Hepatocyte (in vitro differentiated cells): ENCODE measurements around the gene PRRG2. TPM values are rescaled to one million over a fixed set of nuclear protein-coding genes. Genes with fewer than 3 reads are reported as not detected.
A peak's percentile ranks its signal among the peaks of the same experiment; 100 is the strongest.

Source experiments
- DNase-seq: peaks from one replicate; pipeline ENCODE4 v3.0.0-alpha.2; 2016; ENCODE audit warnings: low spot score
- H2AFZ ChIP-seq: fragments of 200-600 bp; sonication (generic); 2 replicates; pipeline ENCODE4 v1.6.0; 2016; ENCODE audit warnings: antibody characterized with exemption, mild to moderate bottlenecking
- H3K27ac ChIP-seq: fragments of 200-600 bp; sonication (generic); 2 replicates; pipeline ENCODE4 v1.5.1; 2016; ENCODE audit warnings: mild to moderate bottlenecking
- H3K27me3 ChIP-seq: fragments of 200-600 bp; sonication (generic); 2 replicates; pipeline ENCODE4 v1.6.1; 2016
- H3K36me3 ChIP-seq: fragments of 200-600 bp; sonication (generic); replicated peaks from 2 replicates; pipeline ENCODE4 v1.5.1; 2016; ENCODE audit warnings: low read depth; ENCODE audit not compliant: insufficient read depth
- H3K4me1 ChIP-seq: fragments of 200-600 bp; sonication (generic); 2 replicates; pipeline ENCODE4 v1.5.1; 2016; ENCODE audit warnings: mild to moderate bottlenecking, moderate library complexity; ENCODE audit not compliant: insufficient read depth
- H3K4me2 ChIP-seq: fragments of 200-600 bp; sonication (generic); 2 replicates; pipeline ENCODE4 v1.6.0; 2016
- H3K4me3 ChIP-seq: fragments of 200-600 bp; sonication (generic); 2 replicates; pipeline ENCODE4 v1.5.1; 2016; ENCODE audit warnings: mild to moderate bottlenecking
- H3K79me2 ChIP-seq: fragments of 200-600 bp; sonication (generic); 2 replicates; pipeline ENCODE4 v1.6.0; 2017; ENCODE audit warnings: mild to moderate bottlenecking
- H3K9me2 ChIP-seq: fragments of 200-600 bp; sonication (generic); replicated peaks from 2 replicates; pipeline ENCODE4 v1.6.0; 2017; ENCODE audit warnings: mild to moderate bottlenecking; ENCODE audit not compliant: insufficient read depth
- H3K9me3 ChIP-seq: fragments of 200-600 bp; sonication (generic); 2 replicates; pipeline ENCODE4 v1.5.1; 2016; ENCODE audit warnings: low read depth, mild to moderate bottlenecking
- H4K20me1 ChIP-seq: fragments of 200-600 bp; sonication (generic); 2 replicates; pipeline ENCODE4 v1.6.0; 2016; ENCODE audit warnings: mild to moderate bottlenecking; ENCODE audit not compliant: insufficient read depth, poor library complexity, severe bottlenecking
- EZH2 ChIP-seq: fragments of 200-600 bp; sonication (generic); IDR thresholded peaks from 2 replicates; pipeline ENCODE4 v1.6.1; 2016; ENCODE audit warnings: antibody characterized with exemption, mild to moderate bottlenecking, borderline replicate concordance
- EZH2phosphoT487 ChIP-seq: fragments of 200-600 bp; sonication (generic); IDR thresholded peaks from one replicate; pipeline ENCODE4 v1.6.1; 2018; ENCODE audit warnings: antibody characterized with exemption, mild to moderate bottlenecking, low read depth, moderate library complexity; ENCODE audit not compliant: unreplicated experiment, severe bottlenecking
- WGBS: methylation state at CpG from one replicate; pipeline ENCODE4 v1.1.6; 2016; ENCODE audit warnings: low lambda C conversion rate; ENCODE audit errors: missing lambda C conversion rate; 5-methylcytosine and 5-hydroxymethylcytosine counted together
- polyA plus RNA-seq: library from polyadenylated mRNA; unstranded; fragments of >200 nt; fragmentation: Nextera tagmentation; extraction: Ambion mirVana; gene quantifications from 2 replicates; pipeline ENCODE4 v1.2.1, GENCODE V29; 2016
- total RNA-seq: library from RNA; depleted of rRNA; stranded (reverse); fragments of >200 nt; gene quantifications from 2 replicates; pipeline ENCODE4 v1.2.3, GENCODE V29; 2014
- TF ChIP-seq, protein P1 (sequence below): fragments of 200-600 bp; sonication (generic); IDR thresholded peaks from 2 replicates; pipeline ENCODE4 v1.5.1; 2016; ENCODE audit warnings: antibody characterized with exemption, mild to moderate bottlenecking; ENCODE audit not compliant: poor library complexity

PRRG2 gene
- total and polyA plus RNA-seq, 2 experiments from 2014 or later, result 4.0 to 10.2 TPM

DNA sequence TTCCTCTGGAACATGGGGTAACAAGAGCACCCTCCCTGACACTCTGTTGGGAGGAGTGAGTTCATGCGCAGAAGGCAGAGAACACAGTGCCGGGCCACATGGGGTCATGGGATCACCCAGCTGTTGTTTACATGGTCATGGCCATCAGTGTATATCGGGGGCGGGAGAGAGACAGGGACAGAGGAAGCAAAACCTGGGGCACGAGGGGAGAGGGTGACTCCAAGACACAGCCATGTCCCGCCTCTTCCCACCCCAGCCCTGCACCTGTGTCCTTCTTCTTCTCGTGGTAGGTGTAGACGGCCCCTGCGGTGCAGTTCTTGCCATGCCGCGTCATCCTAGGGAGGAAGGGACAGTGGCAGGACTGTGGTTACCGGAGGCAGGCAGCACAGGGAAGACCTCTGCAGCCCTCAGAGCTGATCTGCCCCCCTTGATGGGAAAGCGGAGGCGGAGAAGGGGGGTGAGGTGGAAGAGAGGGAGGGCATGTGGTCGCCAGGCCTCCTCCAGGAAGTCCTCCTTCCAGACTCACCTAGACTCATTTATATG is 20.7 kb upstream of the PRRG2 start:
- TF ChIP-seq, protein P1, sequence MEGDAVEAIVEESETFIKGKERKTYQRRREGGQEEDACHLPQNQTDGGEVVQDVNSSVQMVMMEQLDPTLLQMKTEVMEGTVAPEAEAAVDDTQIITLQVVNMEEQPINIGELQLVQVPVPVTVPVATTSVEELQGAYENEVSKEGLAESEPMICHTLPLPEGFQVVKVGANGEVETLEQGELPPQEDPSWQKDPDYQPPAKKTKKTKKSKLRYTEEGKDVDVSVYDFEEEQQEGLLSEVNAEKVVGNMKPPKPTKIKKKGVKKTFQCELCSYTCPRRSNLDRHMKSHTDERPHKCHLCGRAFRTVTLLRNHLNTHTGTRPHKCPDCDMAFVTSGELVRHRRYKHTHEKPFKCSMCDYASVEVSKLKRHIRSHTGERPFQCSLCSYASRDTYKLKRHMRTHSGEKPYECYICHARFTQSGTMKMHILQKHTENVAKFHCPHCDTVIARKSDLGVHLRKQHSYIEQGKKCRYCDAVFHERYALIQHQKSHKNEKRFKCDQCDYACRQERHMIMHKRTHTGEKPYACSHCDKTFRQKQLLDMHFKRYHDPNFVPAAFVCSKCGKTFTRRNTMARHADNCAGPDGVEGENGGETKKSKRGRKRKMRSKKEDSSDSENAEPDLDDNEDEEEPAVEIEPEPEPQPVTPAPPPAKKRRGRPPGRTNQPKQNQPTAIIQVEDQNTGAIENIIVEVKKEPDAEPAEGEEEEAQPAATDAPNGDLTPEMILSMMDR, result no peak
- TF ChIP-seq EZH2 (no peak), EZH2phosphoT487 (no peak)
- no peaks in the 10 kb centered on the region for H4K20me1 ChIP-seq
- no peaks in the 10 kb centered on the region for H3K36me3 ChIP-seq
- H2AFZ ChIP-seq, result no peak overlapping the region
- no peak overlapping the region for H3K4me3 ChIP-seq
- peaks cover 46% of the 10 kb centered on the region for H3K79me2 ChIP-seq
- H3K27ac ChIP-seq, result no peak overlapping the region
- H3K9me2 ChIP-seq, result no peaks in the 10 kb centered on the region
- DNase-seq, result no peak
- no peak overlapping the region for H3K4me2 ChIP-seq
- 84% methylated on average over 15 of the region's 15 CpGs for WGBS
- H3K9me3 ChIP-seq, result no peaks in the 10 kb centered on the region
- no peaks in the 10 kb centered on the region for H3K27me3 ChIP-seq
- peaks cover 5% of the 10 kb centered on the region for H3K4me1 ChIP-seq

DNA sequence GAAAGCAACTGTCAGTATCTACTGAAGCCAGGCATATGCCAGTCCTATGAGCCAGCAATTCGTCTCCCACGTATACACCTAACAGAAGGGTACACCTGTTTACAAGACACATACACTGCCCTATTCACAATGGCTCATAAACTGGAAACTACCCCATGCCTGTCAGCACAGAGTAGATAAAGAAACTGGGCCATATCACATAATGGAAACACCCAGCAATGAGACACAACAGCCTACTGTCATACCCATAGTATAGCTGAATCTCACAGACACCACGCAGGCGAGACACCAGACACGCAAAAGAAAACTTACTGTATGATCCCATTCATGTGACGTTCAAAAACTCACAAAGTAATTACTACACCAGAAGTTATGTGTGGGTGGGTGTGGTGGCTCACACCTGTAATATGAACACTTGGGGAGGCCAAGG is 16.5 kb upstream of the PRRG2 start:
- no peaks in the 10 kb centered on the region for H3K9me2 ChIP-seq
- no peak overlapping the region for H3K4me2 ChIP-seq
- H3K27me3 ChIP-seq, result no peaks in the 10 kb centered on the region
- H3K27ac ChIP-seq, result no peak overlapping the region
- H3K9me3 ChIP-seq, result no peaks in the 10 kb centered on the region
- H2AFZ ChIP-seq, result no peak overlapping the region
- no peak for TF ChIP-seq EZH2
- TF ChIP-seq, protein P1, result no peak
- TF ChIP-seq EZH2phosphoT487, result no peak
- no peak for DNase-seq
- H3K4me3 ChIP-seq, result no peak overlapping the region
- 94% methylated on average over 6 of the region's 6 CpGs for WGBS
- peaks cover 18% of the 10 kb centered on the region for H3K4me1 ChIP-seq
- no peaks in the 10 kb centered on the region for H3K36me3 ChIP-seq
- peaks cover 8% of the 10 kb centered on the region for H4K20me1 ChIP-seq
- peaks cover 86% of the 10 kb centered on the region for H3K79me2 ChIP-seq

DNA sequence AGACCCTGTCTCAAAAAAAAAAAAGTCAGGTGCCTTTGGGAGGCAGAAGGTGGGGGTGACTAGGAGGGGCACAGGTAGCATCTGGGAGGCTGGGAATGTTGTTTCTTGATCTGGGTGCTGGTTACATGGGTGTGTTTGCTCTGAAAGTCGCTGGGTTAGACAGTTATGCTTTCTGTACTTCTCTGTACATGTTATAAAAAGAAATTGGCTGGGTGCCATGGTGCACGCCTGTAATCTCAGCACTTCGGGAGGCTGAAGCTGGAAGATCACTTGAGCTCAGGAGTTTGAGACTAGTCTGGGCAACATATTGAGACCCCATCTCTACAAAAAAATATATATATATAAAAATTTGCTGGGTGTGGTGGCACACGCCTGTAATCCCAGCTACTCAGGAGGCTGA is 15.9 kb upstream of the PRRG2 start:
- peaks cover 10% of the 10 kb centered on the region for H4K20me1 ChIP-seq
- no peak overlapping the region for H3K4me3 ChIP-seq
- peaks cover 91% of the 10 kb centered on the region for H3K79me2 ChIP-seq
- H3K4me2 ChIP-seq, result no peak overlapping the region
- H2AFZ ChIP-seq, result no peak overlapping the region
- TF ChIP-seq EZH2, result no peak
- no peak for TF ChIP-seq EZH2phosphoT487
- TF ChIP-seq, protein P1, result no peak
- no peaks in the 10 kb centered on the region for H3K9me2 ChIP-seq
- no peaks in the 10 kb centered on the region for H3K27me3 ChIP-seq
- 56% methylated on average over 4 of the region's 4 CpGs for WGBS
- no peaks in the 10 kb centered on the region for H3K36me3 ChIP-seq
- H3K4me1 ChIP-seq, result peaks cover 18% of the 10 kb centered on the region
- no peaks in the 10 kb centered on the region for H3K9me3 ChIP-seq
- peak; percentile 65 for DNase-seq
- no peak overlapping the region for H3K27ac ChIP-seq
